A549 treated with CpdA at 1 μM for 4 hours (cell line): ENCODE results near the gene CCNT2. TPM values are rescaled to one million over a fixed set of nuclear protein-coding genes. Genes with fewer than 3 reads are reported as not detected.

ENCODE experiments used
- total RNA-seq: library from RNA; stranded (reverse); fragments of 200-300 nt; extraction: Qiagen RNA extraction; gene quantifications from 5 replicates; pipeline ENCODE4 v1.2.3, GENCODE V29; 2022; ENCODE audit warnings: low read depth

CCNT2 gene
- 9.1 to 11.4 TPM (median 9.9 TPM) in 5 replicates for total RNA-seq

GRCh38 chr2:134918526-134919340 lies at the start of gene CCNT2:
Gene CCNT2 (plus strand): TSS chr2:134918822. CDS start chr2:134918855, 33 bp downstream.

Other genes starting within 250 kb of the CCNT2 start
- 0.07 to 0.12 TPM (median 0.07 TPM) in 3 of 5 replicates, not detected in the others for gene TMEM163, start 199.8 kb upstream of the CCNT2 start, total RNA-seq
- gene ACMSD, start 80.2 kb upstream of the CCNT2 start, total RNA-seq, result not detected in 5 replicates
- gene MAP3K19, start 128.6 kb downstream of the CCNT2 start, total RNA-seq, result not detected in 5 replicates
- gene RAB3GAP1, start 133.5 kb downstream of the CCNT2 start, total RNA-seq, result 25.5 to 34.6 TPM (median 27.5 TPM) in 5 replicates